ENCODE results near the gene STRBP.

STRBP gene

GRCh38 chr9:123121457-123121856 is 146.9 kb downstream of the STRBP start:
- CTCF ChIA-PET, result interaction anchor here (2.8 kb wide), 1 partner anchor 8 kb away, joined by 7 read pairs; no protein-coding TSS in a partner anchor
- no peak for TF ChIP-seq CTCF (IDR thresholded peaks at IDR 0.05; ENCODE audit: insufficient read depth, low read length, missing control alignments)
- no peak overlapping the region for H3K4me3 ChIP-seq (ENCODE audit: low read depth, low read length)
- no peak for DNase-seq (ENCODE audit: low read depth, low spot score)
- POLR2A ChIA-PET, result no interaction called here

DNA sequence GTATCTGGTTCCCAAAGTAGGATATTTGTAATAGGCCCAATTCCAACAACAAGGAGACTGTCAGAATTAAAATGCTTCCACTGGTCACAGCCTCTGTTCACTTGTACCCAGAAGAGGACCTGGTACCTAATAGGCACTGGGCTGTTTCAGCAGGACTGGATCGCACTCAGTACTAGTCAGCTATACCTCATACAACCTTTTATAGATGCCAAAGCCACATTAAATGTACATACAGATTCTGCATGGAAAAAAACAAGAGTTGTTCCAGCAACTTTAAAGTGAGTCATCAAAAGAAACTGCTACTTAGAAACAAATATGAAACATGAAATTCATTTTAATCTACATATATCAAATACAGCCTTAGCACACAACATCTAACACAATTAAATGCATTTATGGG is 147.4 kb downstream of the STRBP start:
- ChIA-PET CTCF (interaction anchor here (2.8 kb wide), 1 partner anchor 9 kb away, joined by 7 read pairs; no protein-coding TSS in a partner anchor), POLR2A (no interaction called here)
- H3K4me3 ChIP-seq (ENCODE audit: low read depth, low read length), result no peak overlapping the region
- DNase-seq (ENCODE audit: low read depth, low spot score), result no peak
- TF ChIP-seq CTCF (IDR thresholded peaks at IDR 0.05; ENCODE audit: insufficient read depth, low read length, missing control alignments), result no peak

DNA sequence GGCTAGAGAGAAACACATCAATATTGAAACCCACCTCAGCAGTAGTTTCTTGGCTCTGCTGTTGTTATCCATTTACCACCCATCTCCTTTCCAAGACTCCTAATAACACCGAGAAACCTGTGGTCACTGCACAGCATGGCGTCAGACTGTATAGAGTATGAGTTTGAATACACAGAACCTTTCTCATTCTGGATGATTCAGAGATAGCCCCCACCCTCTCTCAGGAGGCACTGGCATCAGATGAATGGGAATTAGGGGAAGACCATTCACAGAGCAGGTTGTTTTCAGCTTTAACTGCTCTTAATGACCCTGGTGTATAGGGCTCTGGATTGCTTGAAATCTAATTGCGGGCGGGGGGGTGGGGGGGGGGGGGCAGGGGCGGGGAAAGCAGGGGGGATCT is 148.3 kb downstream of the STRBP start:
- H3K4me3 ChIP-seq (ENCODE audit: low read depth, low read length), result no peak overlapping the region
- no peak for DNase-seq (ENCODE audit: low read depth, low spot score)
- TF ChIP-seq CTCF (IDR thresholded peaks at IDR 0.05; ENCODE audit: insufficient read depth, low read length, missing control alignments), result no peak
- ChIA-PET CTCF (interaction anchor here (2.8 kb wide), 1 partner anchor 9 kb away, joined by 7 read pairs; no protein-coding TSS in a partner anchor), POLR2A (no interaction called here)

DNA sequence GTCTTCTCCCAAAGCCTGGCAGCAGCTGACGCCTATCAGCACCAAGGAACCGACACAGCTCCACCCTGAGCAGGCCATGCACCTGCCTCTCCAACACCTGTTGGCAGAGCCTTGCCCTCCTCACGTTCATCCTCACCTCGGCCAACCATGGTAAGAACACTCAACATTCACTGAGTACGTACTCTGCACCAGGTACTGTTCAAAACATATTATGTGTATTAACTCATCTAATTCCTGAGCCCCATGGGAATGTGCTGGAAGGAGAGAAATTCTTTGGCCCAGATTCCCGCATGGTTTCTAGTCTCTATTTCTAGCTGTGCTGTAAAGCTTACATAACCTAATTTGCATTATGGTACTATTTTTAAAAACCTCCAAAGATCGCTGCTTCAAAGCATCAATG is 148.8 kb downstream of the STRBP start:
- no peak for TF ChIP-seq CTCF (IDR thresholded peaks at IDR 0.05; ENCODE audit: insufficient read depth, low read length, missing control alignments)
- no peak overlapping the region for H3K4me3 ChIP-seq (ENCODE audit: low read depth, low read length)
- no peak for DNase-seq (ENCODE audit: low read depth, low spot score)
- ChIA-PET POLR2A (no interaction called here), CTCF (interaction anchor here (2.8 kb wide), 1 partner anchor 10 kb away, joined by 7 read pairs; no protein-coding TSS in a partner anchor)

DNA sequence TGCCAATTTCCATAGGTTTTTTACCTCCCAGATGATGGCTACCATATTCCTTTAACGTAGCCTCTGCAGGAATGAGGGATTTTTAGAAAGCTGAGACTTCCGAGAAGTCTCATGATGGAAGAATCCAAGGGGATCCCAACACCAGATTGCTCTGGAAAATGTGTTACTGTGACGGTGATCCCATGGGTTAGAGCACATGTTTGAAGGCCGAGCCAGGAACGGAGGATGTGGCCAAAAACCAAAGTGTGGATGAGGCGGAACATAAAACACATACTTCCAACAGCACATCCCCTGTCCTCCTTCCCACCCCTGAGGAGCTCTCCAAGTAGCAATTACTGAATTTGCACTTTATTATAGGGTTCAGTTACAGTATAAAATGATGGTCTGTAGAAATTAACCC is 152.3 kb downstream of the STRBP start:
- CTCF ChIA-PET, result no interaction called here

More for the DNA sequence above, 152.3 kb downstream of the STRBP start:
- POLR2A ChIA-PET, result no interaction called here
- no peak for DNase-seq (ENCODE audit: low read depth, low spot score)
- H3K4me3 ChIP-seq (ENCODE audit: low read depth, low read length), result no peak overlapping the region
- TF ChIP-seq CTCF (IDR thresholded peaks at IDR 0.05; ENCODE audit: insufficient read depth, low read length, missing control alignments), result no peak

All from AG04449 (cell line).